GM21529 (cell line): Measurements from ENCODE around the gene FER1L5.

Source experiments
- ATAC-seq: cut with Tn5 transposase; IDR thresholded peaks from one replicate; pipeline ENCODE4 v1.9.1; 2021; ENCODE audit not compliant: unreplicated experiment

Gene FER1L5

GRCh38 chr2:96679848-96680247, 37.3 kb downstream of the FER1L5 start:
- ATAC-seq, result no peak

GRCh38 chr2:96680561-96681141, 38.1 kb downstream of the FER1L5 start:
- ATAC-seq, result no peak

- no peak for ATAC-seq
Measured at GRCh38 chr2:96681540-96681939, 39.0 kb downstream of the FER1L5 start.

GRCh38 chr2:96683307-96683706, 40.7 kb downstream of the FER1L5 start:
- no peak for ATAC-seq

- ATAC-seq, result no peak
Measured at GRCh38 chr2:96683972-96684820, 41.6 kb downstream of the FER1L5 start.

GRCh38 chr2:96684883-96685576, 42.5 kb downstream of the FER1L5 start:
- ATAC-seq, result no peak

GRCh38 chr2:96685577-96686459, 43.3 kb downstream of the FER1L5 start:
- no peak for ATAC-seq

GRCh38 chr2:96687266-96687665, 44.7 kb downstream of the FER1L5 start:
- ATAC-seq, result no peak

GRCh38 chr2:96687711-96688640, 45.4 kb downstream of the FER1L5 start:
- ATAC-seq, result no peak

- ATAC-seq, result no peak
Measured at GRCh38 chr2:96688649-96689430, 46.3 kb downstream of the FER1L5 start.

- ATAC-seq, result no peak
Measured at GRCh38 chr2:96689431-96689991, 46.9 kb downstream of the FER1L5 start.

- ATAC-seq, result no peak
Measured at GRCh38 chr2:96690306-96691021, 47.9 kb downstream of the FER1L5 start.

GRCh38 chr2:96691022-96691612, 48.6 kb downstream of the FER1L5 start:
- no peak for ATAC-seq

GRCh38 chr2:96692094-96692971, 49.8 kb downstream of the FER1L5 start:
- ATAC-seq, result no peak

GRCh38 chr2:96693286-96694200, 51.0 kb downstream of the FER1L5 start:
- no peak for ATAC-seq

GRCh38 chr2:96694279-96694678, 51.7 kb downstream of the FER1L5 start:
- ATAC-seq, result no peak
